ENCODE data around the gene SIDT1. TPM values are rescaled to one million over a fixed set of nuclear protein-coding genes. Genes with fewer than 3 reads are reported as not detected.

Gene SIDT1
- total RNA-seq, 1 experiment from 2014 or later = 0.22 TPM

- no peak overlapping the region for H3K4me3 Mint-ChIP-seq
- ChIA-PET CTCF (interaction anchor here (0.9 to 4.1 kb wide), 5 partner anchors 20 to 250 kb away, joined by 3 to 21 read pairs (median 5); partner anchors contain the start of gene SPICE1), POLR2A (no interaction called here)
- no peak overlapping the region for H3K27ac Mint-ChIP-seq
- no peak for TF ChIP-seq AFF4 (CRISPR knock-in tag; IDR thresholded peaks at IDR 0.05; ENCODE audit: borderline replicate concordance)
- no peak for TF ChIP-seq ETV6 (CRISPR knock-in tag; IDR thresholded peaks at IDR 0.05)
- TF ChIP-seq RELA (CRISPR knock-in tag; IDR thresholded peaks at IDR 0.05; ENCODE audit: borderline replicate concordance) = no peak
- no peak for TF ChIP-seq ZSCAN18 (CRISPR knock-in tag; IDR thresholded peaks at IDR 0.05)
- TF ChIP-seq ERG (CRISPR knock-in tag; IDR thresholded peaks at IDR 0.05) = no peak
- no peak for TF ChIP-seq NR2C2 (CRISPR knock-in tag; IDR thresholded peaks at IDR 0.05)
- TF ChIP-seq CTCF (IDR thresholded peaks at IDR 0.05) = 0 out of 2 replicates have a peak, but pooled peaks have one; percentile 24
- no peak for TF ChIP-seq ZNF121 (CRISPR knock-in tag; IDR thresholded peaks at IDR 0.05)
- no peaks in the 10 kb centered on the region for H3K27me3 Mint-ChIP-seq (ENCODE audit: low read depth)
- peaks cover 6% of the 10 kb centered on the region; the same call in 1 of the 2 replicates for H3K36me3 Mint-ChIP-seq
- no peak for DNase-seq (ENCODE audit: low spot score)
- ATAC-seq = no peak
- no peaks in the 10 kb centered on the region for H3K9me3 Mint-ChIP-seq
- H3K4me1 Mint-ChIP-seq = no peaks in the 10 kb centered on the region
Measured at GRCh38 chr3:113495035-113495434, 37.3 kb upstream of the SIDT1 start.

- DNase-seq (ENCODE audit: low spot score) = no peak
- ChIA-PET POLR2A (no interaction called here), CTCF (interaction anchor here (1.1 to 4.1 kb wide), 2 partner anchors 81 to 130 kb away, joined by 3 to 21 read pairs; no protein-coding TSS in a partner anchor)
- H3K27ac Mint-ChIP-seq = no peak overlapping the region
- no peak for ATAC-seq
- TF ChIP-seq KAT7 (CRISPR knock-in tag; IDR thresholded peaks at IDR 0.05; ENCODE audit: borderline replicate concordance) (no peak), HMGXB4 (CRISPR knock-in tag; IDR thresholded peaks at IDR 0.05) (no peak), STAT6 (CRISPR knock-in tag; conservative IDR thresholded peaks at IDR 0.05; ENCODE audit: low read depth) (no peak), ARID4B (CRISPR knock-in tag; IDR thresholded peaks at IDR 0.05; ENCODE audit: borderline replicate concordance) (no peak), ELF4 (CRISPR knock-in tag; IDR thresholded peaks at IDR 0.05; ENCODE audit: low read depth) (no peak)
- no peaks in the 10 kb centered on the region for H3K4me1 Mint-ChIP-seq
- H3K4me3 Mint-ChIP-seq = no peak overlapping the region
- no peaks in the 10 kb centered on the region for H3K27me3 Mint-ChIP-seq (ENCODE audit: low read depth)
- peaks cover 6% of the 10 kb centered on the region; the same call in 1 of the 2 replicates for H3K36me3 Mint-ChIP-seq
- H3K9me3 Mint-ChIP-seq = no peaks in the 10 kb centered on the region
Measured at GRCh38 chr3:113496924-113497323, 35.4 kb upstream of the SIDT1 start.
